NCI-H748 (cell line): ENCODE results near the gene CEBPE.
A peak's percentile ranks its signal among the peaks of the same experiment; 100 is the strongest.
"Not testable (repeated sequence)": the region's sequence is repeated elsewhere in the genome, so short reads cannot be mapped to it uniquely, and the experiment has no call there.

Experiments used
- DNase-seq: peaks from one replicate; lab custom pipeline; 2025; ENCODE audit not compliant: unreplicated experiment; lab: John Stamatoyannopoulos, UW

CEBPE gene

DNA sequence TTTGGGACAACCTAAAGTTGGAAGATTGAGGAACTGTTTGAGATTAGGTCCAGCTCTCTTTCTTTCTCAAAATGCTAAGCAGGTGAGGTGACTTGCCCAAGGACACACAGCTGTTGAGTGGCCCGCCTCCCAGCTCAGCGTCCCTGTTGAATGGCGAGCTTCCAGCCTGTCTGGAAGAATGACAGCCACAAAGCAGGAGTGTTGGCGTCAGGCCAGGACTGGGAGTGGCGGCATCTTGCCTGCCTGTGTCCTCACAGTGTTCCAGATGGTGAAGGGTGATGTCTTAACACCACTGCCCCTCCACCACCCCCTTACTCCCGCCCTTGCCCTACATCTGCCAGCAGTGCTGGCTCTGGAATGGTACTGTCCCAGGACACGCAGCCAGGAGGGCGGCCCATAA is 4.4 kb upstream of the CEBPE start:
- peak; percentile 60 for DNase-seq

DNA sequence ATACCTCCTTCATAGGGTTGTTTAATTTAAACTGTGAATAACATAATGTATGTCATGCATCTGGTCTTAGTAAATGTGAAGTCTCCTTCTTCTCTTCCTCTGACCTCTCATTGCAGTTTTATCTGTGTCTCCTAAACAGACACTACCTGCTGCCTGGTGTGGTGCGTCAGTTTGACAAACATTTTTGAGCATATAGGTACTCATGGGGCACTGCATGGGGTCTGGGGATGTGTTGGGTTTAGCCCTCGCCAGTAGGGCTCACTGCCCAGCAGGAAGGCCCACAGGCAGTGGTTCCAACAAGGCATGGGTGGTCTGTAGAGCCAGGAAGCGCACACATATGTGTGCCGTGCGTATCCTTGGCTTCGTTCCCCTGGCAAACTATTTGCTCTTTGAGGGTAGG is 3.0 kb upstream of the CEBPE start:
- no peak for DNase-seq

DNA sequence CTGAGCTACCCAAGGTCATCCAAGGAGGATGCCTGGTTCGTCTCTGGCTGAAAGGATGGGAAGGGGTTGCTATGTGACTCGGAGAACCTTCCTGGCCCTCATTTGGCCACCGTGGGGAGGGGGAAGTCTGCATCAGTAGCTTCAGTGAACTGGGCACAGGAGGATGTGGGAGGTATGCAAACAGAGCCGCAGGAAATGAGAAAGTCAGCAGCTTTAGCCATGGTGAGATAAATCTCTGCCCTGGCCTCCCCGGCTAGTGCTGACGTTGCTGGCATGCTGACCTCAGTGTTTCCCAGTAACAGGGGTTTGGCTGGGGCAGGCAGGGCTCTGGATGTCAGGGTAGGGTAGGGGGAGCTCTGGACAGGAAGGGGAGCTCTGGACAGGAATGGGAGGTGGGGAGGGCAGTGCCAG is 2.3 kb upstream of the CEBPE start:
- DNase-seq, result no peak

DNA sequence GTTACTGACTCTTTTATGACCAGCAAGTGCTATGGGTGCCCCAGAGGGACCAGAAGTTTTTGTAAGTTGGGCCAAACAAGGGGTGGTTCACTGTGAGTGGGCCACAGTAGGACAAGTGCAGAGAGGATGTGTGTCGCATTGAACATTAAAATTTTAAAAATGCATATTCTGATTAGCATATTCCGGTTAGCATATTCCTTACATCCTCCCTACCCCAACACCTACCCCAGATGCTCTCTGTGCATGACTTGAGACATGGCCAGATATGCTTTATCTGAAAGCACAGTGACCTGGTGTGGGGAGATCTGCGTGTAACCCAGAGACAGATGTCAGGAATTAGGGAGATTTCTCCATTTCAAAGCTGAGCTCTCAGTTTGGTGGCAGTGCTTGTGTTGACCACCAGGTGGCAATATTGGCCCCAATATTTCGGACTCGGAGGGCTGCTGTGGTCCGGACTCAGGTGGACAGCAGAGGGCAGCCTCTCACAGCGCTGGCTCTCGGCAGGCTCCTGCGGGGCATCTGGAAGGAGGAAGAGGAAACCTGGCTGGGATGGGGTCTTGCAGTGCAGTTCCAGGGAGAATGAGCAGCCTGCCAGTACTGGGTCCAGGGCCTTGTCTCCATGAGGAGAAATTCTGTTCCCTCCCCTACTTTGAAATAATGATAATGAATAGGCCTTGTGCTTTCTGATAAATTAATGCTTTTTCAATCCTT is 1.6 kb upstream of the CEBPE start:
- peak; percentile 84 for DNase-seq

DNA sequence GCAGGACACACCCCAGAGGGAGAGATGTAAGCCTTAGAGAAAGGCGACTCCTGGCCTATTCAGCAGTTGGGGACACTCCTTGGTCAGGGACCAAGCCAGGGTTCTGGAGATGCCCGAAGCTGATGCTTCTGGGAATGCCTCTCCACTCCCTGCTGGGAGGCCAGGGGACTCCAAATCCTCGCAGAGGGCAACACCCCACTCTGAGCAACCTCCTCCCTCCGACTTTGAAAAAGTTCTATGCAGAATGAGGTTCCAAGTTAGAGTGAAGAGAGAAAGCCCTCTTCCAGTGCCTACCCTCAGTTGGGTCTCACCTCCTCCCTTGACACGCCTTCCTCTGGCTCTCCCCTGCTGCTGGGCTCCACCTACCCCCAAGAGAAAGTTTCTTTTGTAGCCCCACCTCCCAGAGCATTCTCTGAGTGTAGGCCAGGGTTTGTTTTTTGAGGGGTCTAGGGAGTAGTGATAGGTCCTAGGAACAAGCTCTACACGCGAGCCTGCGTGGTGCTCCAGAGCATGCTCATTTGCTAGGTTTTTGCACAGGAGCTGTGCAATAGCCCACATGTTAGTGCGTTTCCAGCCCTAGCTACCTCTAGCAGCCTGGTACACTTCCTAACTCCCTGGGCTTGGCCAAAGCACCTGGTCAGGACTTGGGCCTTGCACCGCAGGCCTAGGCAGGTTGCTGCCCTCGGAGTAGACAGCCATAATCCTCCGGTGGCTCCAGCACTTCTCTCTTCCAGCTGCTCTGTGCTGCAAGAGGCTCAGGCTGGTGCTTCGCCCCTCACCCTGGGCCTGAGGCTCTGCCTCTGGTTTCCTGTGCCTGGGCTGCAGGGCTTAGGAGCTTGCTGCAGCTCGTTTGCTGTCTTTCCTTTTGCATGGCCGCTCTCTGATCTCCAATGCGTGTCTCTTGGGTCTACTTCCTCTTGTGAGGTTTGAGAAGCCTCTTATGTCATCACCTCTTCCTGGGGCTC is 590 bp upstream of the CEBPE start:
- no peak for DNase-seq

DNA sequence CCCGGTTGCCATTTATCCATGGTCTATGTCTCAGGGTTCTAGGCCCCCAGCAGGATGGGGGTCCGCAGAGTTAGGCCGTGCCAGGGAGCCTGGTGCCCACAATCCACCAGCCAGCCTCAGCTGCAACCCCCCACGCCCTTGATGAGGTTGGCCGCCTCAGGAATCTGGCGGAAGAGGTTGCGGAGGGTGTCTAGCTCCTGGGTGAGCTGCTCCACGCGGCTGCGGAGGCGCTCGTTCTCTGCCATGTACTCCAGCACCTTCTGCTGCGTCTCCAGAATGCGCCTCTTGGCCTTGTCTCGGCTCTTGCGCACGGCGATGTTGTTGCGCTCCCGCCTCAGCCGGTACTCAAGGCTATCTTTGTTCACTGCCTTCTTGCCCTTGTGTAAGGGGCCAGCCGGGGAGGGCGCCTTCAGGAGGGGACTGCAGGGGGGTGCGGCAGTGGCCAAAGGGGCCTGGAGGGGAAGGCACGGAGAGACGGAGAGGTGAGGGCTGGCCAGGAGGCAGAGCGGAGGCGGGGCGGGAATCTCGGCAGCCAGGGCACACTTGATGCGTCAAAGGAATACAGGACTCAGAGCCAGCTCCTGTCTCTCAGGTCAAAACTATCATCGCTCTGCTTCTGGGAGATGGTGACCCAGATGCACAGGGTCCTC is 1.6 kb downstream of the CEBPE start:
- DNase-seq, result no peak

DNA sequence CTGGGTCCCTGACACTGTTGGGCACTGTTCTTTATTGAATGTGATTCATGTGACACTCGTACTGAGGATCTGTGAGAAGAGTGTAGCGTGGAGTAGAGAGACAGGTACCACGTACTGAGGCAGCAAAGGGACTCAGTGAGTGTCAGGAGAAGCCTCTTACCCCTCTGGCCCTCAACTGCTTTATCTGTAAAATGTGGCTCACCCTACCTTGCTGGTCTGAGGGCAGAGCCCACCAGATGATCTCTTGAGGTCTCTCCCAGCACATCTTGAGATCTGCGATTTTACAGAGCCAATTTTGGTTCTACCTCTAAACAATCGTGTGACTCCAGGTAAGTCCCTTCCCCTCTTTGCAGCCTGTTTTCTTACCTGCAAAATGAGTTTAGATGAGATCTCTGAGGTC is 3.1 kb downstream of the CEBPE start:
- no peak for DNase-seq

DNA sequence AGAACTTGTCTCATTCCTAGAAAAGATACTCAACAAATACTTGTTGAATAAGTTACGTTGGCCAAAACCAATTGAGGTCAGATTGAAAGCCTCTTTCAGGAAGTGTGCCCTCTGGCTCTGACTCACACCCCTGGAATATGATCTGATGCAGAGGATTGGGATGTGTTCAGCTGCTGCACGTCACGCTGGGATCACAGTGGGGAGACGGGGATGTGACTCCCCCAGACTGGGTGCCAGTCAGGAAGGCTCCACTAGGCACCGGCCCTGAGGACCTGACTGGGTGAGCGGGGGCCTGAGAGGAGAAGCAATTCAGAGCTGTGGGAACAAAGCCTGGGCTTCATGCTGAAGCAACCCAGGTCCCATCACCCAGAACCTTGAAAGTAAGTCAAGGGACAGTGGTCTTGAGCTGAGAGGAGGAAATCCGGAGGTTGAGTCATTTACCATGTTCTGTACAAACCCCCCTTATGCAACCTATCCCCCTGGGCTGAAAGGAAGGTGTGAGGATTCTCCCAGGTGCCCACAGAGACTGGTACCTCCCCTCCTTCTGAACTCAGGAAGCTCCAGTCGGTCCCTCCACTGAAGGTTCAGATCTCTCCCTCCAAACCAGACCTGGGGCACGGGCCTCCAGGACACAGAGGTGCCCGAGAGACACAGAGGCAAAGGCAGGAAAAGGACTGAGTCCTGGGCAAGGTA is 3.9 kb downstream of the CEBPE start:
- DNase-seq, result no peak

DNA sequence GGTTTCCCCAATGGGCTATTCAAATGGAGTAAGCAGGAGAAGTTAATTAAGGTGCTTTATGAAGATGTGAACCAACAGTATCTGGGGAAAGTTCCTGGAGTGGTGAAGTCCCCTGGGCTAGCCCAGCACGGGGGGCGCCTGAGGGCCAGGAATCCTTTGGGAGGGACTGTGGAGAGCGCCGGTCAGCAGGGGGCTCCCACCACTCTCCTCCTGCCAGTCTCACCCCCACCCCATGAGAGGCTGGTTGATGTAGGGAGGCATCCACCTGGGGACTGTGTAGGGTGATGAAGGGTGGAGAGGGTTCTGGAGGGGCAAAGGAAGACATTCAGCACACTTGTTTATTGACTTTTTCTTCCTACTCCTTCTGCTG is 4.4 kb downstream of the CEBPE start:
- no peak for DNase-seq

DNA sequence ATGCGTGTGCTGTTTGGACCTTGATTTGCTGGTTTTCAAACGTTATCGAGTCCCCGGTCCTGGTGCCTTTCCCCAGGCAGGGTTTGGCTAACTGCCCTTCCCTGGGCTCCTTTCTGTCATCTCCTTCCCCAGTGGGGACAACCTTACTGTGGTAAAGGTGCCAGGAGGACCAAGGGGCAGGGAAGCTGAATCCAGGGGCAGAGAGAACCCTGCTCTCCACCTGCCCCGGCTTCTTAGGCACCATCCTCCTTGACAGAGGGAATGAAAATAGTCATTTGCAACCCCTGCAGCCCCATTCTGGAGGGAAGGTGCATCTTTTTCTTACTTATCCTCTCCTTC is 5.0 kb downstream of the CEBPE start:
- DNase-seq, result no peak

DNA sequence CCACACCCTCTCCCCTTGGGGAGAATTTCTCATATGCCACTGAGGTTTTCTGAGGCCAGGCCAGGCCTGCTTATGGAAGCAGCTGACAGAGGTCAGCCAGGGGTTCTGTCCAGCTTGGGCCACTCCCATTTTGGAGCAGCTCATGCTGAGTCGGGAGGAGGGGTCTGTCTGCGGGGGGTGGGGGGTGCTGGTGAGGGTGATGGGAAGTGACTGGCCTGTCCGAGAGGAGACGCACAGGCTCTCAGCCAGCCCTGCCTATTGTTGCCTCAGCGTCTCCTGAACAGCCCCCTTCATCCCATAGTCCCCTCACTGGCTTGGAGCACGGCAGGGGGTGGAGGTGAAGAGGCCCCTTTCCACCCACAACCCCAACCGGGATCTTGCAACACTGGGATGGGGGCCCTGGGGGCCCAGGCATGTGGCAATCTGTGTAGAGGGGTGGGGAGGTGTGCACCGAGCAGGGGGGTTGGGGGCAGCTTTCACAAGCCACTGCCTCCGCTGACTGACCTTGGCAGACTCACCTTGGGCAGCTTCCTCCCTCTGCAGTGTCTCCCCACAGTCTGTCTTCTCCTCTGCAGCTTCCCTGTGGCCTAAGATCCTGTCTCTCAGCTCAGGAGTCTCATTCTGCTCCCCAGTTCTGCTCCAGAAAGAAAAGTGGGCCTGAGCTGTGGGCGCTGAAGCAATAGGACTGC is 5.5 kb downstream of the CEBPE start:
- no peak for DNase-seq

DNA sequence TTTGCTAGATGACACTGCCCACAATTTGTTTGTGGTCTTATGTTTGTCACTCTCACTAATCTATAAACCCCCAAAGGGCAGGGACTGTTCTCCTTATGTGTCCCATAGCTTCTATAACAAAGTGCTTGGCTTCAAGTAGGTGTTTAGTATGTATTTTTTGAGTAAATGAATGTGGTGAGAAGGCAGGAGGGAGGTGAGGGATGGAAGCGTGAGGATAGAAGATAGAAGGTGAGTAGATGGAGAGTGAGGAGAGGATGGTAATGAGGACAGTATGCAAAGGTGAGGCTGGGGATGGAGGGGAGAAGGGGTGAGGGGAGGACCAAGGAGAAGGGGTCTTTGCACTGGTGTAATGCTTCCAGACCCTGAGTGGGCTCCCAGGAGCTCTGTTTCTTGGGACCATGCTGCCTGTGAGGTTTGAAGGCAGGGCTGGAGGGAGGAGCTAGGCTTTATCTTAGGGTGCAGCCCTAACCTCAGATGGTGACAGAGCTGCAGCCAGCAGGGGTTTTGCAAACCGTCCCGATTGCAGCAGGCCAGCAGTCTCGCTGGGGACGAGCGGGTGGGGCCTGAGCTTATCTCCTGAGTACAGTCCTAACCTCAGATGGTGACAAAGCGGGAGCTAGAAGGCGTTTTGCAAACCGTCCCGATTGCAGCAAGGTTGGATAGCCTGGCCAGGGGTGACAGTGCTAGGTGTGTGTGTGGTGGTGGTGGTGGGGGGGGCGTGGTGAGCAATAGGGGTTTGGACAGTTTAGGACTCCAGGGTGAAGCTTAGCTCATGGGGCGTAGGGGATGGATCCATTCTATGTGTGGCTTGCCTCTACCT is 6.5 kb downstream of the CEBPE start:
- no peak for DNase-seq

DNA sequence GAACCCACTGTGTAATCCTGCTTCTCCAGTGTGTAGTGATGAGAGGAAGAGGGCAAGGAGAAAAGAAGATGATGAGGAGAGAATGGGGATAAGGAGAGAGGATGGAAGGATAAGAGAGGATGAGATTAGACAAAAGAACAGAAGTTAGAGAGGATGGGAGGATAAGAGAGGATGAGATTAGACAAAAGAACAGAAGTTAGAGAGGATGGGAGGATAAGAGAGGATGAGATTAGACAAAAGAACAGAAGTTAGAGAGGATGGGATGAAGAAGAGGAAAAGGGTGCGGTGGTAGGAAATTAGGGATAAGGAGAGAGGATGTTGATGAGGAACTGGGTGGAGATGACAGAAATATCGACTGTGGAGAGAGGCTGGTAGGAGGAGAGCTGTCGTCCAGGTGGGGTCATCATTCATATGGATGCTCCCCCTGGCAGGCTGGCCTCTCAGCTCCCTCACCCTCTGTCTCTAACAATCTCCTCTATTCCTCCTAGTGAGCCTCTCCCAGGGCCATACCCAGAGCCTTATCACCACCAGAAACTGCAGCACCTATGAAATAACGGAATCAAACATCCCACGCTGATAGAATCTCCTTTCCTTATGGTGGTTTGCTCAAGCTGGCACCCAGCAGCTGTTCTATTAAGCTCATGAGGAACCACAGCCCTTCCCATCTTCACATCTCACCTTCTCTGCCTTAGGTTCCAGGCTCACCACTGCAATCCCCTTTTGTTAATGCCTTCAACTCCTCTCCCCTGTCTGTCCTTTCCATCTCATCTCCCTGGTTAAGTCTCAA is 8.3 kb downstream of the CEBPE start:
- no peak for DNase-seq

DNA sequence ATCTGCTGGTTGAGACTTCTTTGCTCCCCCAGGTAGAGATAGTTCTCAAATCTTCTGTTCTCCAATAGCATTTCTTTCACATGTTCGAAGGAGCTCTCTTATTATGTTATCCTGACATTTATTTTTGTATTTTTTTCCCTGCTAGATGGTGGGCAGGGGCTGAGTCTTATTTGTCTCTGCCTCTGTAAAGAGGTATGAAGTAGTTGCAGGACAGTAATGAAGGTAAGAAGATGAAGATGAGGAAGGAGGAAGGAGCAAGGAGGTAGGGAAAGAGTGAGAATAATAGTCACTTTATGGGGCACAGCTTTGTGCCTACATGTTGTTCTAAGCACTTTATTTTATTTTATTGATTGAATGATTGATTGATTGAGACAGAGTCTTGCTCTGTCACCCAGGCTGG is 9.3 kb downstream of the CEBPE start:
- DNase-seq, result no peak

DNA sequence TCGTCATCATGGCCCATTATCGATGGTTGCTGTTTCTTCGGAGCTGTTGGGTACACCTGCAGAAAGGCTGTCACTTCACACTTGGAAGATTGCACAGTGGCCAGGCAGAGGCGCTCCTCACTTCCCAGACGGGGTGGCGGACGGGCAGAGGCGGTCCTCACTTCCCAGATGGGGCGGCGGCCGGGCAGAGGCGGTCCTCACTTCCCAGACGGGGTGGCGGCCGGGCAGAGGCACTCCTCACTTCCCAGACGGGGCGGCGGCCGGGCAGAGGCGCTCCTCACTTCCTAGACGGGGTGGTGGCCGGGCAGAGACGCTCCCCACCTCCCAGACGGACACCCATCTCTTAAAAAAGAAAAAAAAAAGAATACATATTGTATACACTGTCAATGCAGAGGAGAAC is 10.9 kb downstream of the CEBPE start:
- not testable (repeated sequence) for DNase-seq

DNA sequence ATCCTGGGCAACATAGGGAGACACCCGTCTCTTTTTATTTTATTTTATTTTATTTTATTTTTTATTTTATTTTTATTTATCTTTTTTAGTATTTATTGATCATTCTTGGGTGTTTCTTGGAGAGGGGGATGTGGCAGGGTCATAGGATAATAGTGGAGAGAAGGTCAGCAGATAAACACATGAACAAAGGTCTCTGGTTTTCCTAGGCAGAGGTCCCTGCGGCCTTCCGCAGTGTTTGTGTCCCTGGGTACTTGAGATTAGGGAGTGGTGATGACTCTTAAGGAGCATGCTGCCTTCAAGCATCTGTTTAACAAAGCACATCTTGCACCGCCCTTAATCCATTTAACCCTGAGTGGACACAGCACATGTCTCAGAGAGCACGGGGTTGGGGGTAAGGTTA is 11.4 kb downstream of the CEBPE start:
- DNase-seq, result not testable (repeated sequence)

DNA sequence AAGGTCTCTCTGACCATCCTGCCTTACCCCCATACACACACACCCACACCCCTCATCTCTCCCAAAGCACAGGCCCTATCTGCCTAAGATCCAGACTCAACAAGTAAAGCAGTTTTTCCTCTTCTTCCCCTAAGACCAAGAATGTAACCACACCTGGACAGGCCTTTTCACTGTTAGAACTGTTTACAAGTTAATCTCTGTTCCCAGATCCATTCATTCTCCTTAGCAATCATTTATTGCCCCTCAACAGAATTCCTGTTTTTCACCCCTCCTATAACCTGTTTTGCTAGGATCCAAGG is 12.4 kb downstream of the CEBPE start:
- DNase-seq, result no peak

DNA sequence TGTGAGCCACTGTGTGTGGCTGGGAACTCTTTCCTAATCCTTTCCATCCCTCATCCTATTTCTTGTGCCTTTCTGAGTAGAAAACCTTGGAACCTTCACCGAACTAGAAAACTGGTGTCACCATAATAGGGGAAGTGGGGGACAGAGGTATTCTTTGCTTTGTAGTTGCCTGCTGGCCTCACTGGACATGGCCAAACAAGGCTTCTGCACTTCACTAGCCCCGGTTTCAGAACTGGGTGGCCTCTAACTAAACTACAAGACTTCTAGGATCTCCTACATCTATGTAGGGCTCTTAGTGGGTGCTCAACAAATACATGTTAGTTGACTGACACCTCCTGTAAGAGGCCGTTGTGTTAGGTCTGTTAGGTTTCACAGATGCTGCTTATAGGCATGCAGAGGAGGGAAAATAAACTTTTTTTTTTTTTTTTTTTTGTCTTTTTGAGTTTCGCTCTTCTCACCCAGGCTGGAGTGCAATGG is 13.7 kb downstream of the CEBPE start:
- DNase-seq, result no peak
